Hematopoietic multipotent progenitor cell treated with erythropoietin and hydrocortisone succinate and interleukin-3 and kit ligand, for 8 days (in vitro differentiated cells): Measurements from ENCODE around the gene TSC22D1.

Experiments used
- DNase-seq: peaks from one replicate; pipeline ENCODE4 v3.0.0-alpha.2; 2015

Gene TSC22D1

GRCh38 chr13:44422755-44423643 is 153.1 kb downstream of the TSC22D1 start:
- no peak for DNase-seq

DNA sequence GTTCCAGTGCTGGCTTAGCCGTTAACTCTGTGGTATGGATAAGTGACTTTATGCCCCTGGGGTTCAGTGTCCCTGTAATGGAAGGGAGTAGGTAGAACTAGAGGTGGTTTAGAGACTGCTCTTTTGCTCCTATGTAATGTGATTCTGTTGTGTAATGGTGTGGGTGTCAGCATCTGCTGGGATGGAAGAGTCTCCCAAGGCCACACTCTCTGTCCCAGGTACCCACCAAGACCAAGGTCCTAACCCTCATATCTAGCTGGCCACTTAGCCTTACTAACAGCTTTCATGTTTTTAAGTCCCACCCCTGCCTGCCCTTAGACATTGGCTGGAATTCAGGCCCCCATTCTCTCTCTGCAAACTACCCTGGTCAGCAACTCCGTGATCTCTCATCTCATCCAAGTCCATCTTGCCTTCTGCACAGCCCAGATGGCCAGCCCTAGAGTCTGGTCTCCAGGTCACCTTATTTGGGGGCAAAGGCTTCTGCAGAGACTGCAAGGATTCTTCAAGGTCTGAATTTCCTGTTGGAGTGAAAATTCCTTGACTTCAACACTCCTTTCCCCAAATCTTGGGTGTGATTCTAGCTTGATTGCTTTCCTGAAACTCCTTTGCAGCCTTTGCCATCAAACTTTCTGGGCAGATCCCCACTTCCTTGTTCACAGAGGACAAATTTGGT is 154.1 kb downstream of the TSC22D1 start:
- no peak for DNase-seq

DNA sequence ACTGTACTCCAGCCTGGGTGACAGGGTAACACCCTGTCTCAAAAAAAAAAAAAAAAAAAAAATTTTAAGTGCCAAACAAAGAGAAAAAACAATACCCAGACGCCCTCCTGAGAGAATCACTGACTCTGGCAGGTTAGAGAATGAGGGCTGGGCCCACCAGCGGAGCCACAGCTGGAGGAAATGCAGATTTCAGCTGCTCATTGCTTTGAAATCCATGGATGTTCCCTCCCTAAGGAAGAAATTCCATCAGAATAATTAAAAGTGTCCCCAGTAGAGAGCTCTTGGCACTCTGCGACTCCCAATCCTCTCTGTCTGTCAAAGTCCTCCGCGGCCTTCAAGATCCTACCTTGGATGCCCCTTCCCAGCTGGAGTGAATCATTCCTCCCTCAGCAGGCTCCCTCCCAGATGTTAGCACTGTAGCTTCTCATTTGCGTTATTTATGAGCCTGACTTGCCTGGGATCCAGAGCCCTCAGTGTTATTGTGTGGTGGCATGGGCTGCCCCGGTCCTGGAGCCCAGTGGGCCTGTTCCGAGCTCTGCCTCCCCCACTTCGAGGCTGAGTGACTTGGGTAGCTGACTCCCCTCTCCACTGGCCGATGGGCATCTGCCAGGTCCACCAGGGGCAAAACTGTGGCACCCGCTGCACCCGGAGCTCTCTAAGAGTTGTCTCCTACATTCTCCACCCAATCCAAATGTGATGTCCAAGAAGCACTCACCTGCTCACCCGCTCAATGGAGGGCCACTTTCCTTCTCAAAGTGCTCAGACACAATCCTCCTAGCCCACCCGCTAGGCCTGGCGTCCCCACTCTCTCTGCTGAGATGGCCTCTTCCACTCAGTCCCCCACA is 155.5 kb downstream of the TSC22D1 start:
- no peak for DNase-seq

GRCh38 chr13:44417876-44418275 is 158.3 kb downstream of the TSC22D1 start:
- DNase-seq, result no peak

DNA sequence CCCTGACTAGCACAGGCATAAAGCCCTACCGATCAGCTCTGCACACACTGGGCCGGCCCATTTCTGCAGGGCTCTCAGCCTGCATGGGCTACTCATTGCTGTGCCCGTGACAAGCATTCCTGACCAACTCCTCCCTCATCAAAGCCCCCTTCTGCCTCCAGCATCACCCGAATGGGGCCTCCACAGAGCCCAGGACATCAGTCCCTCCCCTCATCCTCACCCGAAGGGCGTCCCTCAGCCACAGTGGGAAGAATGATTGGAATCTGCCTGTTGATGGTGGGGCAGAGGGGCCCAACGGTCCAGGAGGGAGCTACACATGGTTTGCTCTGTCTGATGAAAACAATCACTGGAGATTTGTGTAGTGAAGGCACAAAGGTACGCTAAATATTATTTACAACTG is 158.7 kb downstream of the TSC22D1 start:
- no peak for DNase-seq

DNA sequence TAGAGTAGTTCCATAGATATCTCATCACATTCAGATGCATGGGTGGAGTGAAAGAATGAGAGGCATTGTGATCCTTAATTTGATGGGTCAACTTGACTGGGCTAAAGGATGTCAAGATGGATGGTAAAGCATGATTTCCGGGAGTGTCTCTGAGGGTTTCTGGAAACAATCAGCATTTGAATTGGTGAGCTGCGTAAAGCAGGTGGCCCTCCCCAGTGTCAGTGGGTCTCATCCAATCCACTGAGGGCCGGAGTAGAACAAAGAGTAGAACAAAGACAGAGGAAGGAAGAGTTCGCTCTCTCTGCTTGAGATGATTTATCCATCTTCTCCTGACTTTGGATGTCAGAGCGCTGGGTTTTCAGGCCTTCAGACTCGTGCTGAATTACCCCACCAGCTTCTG is 159.4 kb downstream of the TSC22D1 start:
- no peak for DNase-seq

DNA sequence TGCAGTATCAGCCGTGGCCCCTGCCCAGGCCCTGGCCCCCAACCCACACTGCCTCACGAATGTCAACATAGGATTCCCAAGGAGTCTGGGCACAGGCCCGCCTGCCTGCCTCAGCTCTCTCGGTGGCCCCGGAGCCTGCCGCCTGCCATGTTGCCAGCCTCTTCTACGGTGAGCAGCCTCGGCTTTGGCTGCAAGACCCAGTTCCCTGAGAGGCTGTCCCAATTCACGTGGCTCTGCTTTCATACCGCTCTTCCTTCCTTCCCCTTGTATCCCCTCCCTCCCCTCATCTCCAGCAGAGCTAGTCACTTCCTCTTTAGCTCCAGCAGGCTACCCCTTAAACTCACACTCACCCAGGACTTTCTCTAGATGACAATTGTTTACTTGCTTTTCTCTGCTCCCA is 159.8 kb downstream of the TSC22D1 start:
- DNase-seq, result no peak

DNA sequence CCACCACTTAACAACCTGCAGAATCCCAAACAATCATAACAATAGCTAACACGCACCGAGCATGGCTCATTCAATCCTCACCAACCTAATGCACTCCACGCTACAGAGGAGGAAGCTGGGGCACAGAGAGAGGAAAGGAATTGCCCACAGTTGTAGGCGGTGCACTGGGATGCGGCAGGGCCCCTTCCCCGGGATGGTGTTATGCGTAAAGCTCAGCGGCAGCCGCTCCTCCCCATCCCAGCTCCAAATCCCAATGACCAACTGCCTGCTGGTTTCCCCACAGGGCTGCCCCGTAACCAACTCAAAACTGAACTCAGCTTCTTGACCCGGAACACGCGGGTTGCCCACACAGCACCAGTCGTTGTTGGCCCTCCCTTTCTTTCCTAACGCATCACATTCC is 160.3 kb downstream of the TSC22D1 start:
- no peak for DNase-seq

GRCh38 chr13:44414716-44415115 is 161.4 kb downstream of the TSC22D1 start:
- DNase-seq, result no peak

- peak; percentile 35 for DNase-seq
These were observed 163.0 kb downstream of the TSC22D1 start for GRCh38 chr13:44413095-44413494.

DNA sequence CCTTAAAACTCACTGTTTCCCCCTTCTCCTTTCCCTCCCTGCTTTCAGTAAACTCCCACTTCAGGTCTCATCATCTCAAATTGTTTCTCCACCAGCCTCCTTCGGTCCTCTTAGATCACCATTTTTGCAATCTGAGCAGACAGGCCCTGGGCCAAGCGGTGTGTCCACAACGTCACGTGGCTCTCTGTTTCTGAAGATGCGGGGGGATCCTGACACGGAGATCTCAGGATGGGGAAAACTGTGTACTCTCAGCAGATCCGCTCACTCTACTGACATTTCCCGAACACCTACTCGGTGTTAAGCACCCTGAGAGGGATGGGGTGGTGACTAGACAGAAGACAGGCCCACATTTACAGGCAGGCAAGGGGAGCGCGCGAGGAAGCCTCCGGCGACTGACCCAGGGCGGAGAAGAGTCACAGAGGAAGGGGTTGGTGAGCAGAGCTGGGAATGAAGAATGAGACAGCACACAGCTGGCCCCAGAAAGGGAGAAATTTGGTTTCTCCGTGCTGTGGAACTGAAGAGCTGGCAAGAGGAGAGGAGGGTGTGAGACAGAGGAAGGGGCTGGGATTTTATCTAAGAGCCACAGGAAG is 163.7 kb downstream of the TSC22D1 start:
- DNase-seq, result no peak

GRCh38 chr13:44411841-44412240 is 164.3 kb downstream of the TSC22D1 start:
- DNase-seq, result no peak

DNA sequence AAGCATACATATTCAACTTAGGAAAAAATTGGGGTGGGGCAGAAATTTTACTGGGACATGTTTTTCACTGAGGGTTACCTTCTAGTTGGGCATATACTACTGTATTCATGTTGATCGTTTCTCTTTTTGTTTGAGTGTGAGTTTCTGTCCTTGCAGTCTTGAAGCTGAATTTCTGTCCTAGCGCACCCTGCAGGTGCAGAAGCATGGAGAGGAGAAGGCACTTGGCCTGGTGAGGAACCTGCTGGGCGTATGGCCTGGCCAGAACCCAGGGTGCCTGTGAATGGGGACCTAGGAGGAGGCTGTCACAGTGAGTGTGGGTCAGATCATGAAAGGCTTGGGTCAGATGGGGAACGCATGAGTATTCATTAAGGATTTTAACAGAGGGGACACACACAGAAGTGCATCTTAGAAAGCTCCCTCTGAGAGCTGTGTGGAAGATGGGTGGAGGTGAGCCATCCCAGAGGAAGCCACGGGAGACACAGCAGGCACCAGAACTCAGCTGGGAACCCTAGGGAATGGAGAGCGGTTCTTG is 165.7 kb downstream of the TSC22D1 start:
- no peak for DNase-seq

DNA sequence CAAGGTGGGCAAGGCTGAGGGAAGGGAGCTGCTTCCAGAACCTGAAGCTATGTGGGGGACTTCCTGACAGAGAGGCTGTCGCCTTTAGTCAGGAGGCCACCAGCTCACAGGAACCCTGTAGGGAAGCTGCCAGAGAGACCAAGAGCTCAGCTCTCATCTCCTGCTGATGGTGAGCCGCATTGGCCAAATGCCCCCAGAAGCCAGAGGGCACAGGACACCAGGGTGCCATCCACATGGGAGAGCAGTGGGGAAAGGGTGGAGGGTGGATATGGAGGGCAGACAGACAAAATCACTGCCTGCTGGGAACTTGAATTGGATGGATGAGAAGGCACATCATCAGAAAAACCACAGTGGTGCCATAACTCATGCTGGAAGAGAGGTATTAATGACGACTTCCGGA is 166.5 kb downstream of the TSC22D1 start:
- no peak for DNase-seq

- DNase-seq, result no peak
These were observed 168.2 kb downstream of the TSC22D1 start for GRCh38 chr13:44407891-44408290.

DNA sequence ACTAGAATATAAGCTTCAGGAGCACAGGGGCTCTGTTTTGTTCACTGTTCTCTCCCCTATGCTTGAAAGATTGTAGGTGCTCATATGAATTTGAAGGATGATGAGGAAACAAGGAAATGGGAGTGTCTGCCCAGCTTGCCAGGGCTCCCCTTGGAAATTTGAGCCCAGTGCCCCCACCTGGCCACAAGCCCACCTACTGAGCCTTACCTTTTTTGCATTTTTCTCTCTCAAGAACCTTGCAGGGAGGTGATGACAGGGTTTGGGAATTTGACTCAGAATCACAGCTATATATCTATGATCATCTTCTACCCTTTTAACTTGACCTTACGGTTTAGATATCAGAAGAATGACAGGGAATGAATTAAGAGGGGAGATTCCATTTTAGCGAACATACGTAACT is 168.8 kb downstream of the TSC22D1 start:
- no peak for DNase-seq

DNA sequence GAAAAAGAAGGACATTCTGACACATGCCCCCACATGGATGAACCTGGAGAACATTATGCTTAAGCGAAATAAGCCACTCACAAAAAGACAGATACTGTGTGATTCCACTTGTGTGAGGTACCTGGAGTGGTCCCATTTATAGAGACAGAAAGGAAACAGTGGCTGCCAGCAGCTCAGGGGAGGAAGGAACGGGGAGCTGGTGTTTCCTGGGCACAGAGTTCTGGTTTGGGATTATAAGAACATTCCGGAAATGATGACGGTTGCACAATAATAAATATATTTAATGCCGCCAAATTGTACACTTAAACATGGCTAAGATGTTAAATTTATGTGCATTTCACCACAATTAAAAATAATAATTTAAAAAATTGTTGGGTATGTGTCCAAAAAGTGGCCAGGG is 169.5 kb downstream of the TSC22D1 start:
- no peak for DNase-seq

- no peak for DNase-seq
These were observed 171.6 kb downstream of the TSC22D1 start for GRCh38 chr13:44404261-44405132.

DNA sequence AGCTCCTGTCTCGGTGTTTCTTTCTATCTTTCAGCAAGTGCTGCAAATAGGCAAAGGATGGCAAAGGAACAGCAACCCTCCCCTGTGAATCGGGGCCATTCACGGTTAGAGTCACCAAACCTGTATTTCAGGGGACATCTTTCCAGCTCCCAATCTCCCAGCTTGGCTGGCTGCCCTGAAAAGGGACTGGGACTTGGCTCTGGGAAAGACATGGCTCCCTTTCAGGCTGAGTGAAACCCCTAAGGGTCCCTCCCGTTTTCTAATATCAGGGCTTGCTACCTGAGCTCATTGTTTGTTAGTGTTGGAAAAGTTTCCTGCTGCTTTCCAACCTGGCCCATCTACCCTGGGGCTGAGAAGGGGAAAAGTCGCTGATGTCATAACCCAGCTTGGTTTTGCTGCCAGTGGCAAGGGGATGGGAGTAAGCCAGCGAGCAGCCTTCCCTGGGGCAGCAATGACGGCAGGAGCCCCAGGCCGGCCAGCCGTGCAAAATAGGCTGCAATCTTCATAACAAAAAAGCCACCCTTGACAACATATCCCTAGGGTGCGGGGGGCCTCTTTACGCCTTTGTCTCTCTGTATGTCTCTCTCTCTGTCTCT is 172.6 kb downstream of the TSC22D1 start:
- no peak for DNase-seq

- no peak for DNase-seq
These were observed 173.2 kb downstream of the TSC22D1 start for GRCh38 chr13:44402899-44403445.

- no peak for DNase-seq
These were observed 174.6 kb downstream of the TSC22D1 start for GRCh38 chr13:44401577-44401976.
